ENCODE data around the gene MAML3. TPM values are rescaled to one million over a fixed set of nuclear protein-coding genes. Genes with fewer than 3 reads are reported as not detected.

Gene MAML3
- total RNA-seq, 1 experiment from 2014 or later, result 0.13 TPM

GRCh38 chr4:139774759-139775487, 379.1 kb downstream of the MAML3 start:
- no peak overlapping the region for H3K4me3 ChIP-seq
- DNase-seq, result no peak
- no peaks in the 10 kb centered on the region for H3K36me3 ChIP-seq
- no peaks in the 10 kb centered on the region for H3K27me3 ChIP-seq
- H3K9me3 ChIP-seq, result no peaks in the 10 kb centered on the region

GRCh38 chr4:139773560-139774318, 380.2 kb downstream of the MAML3 start:
- H3K27me3 ChIP-seq, result no peaks in the 10 kb centered on the region
- no peak overlapping the region for H3K4me3 ChIP-seq
- no peak for DNase-seq
- no peaks in the 10 kb centered on the region for H3K36me3 ChIP-seq
- no peaks in the 10 kb centered on the region for H3K9me3 ChIP-seq

GRCh38 chr4:139770361-139770760, 383.6 kb downstream of the MAML3 start:
- no peak for DNase-seq
- H3K4me3 ChIP-seq, result no peak overlapping the region
- H3K36me3 ChIP-seq, result no peaks in the 10 kb centered on the region
- no peaks in the 10 kb centered on the region for H3K27me3 ChIP-seq
- H3K9me3 ChIP-seq, result no peaks in the 10 kb centered on the region

- no peak overlapping the region for H3K4me3 ChIP-seq
- no peaks in the 10 kb centered on the region for H3K27me3 ChIP-seq
- H3K9me3 ChIP-seq, result no peaks in the 10 kb centered on the region
- no peaks in the 10 kb centered on the region for H3K36me3 ChIP-seq
- DNase-seq, result no peak
These were observed 384.6 kb downstream of the MAML3 start for GRCh38 chr4:139769364-139769763.

GRCh38 chr4:139768896-139769295, 385.1 kb downstream of the MAML3 start:
- Histone ChIP-seq H3K9me3 (no peaks in the 10 kb centered on the region), H3K36me3 (no peaks in the 10 kb centered on the region), H3K27me3 (no peaks in the 10 kb centered on the region), H3K4me3 (no peak overlapping the region)
- DNase-seq, result no peak

- Histone ChIP-seq H3K27me3 (no peaks in the 10 kb centered on the region), H3K9me3 (no peaks in the 10 kb centered on the region), H3K4me3 (no peak overlapping the region), H3K36me3 (no peaks in the 10 kb centered on the region)
- no peak for DNase-seq
These were observed 385.6 kb downstream of the MAML3 start for GRCh38 chr4:139768366-139768765.

- Histone ChIP-seq H3K36me3 (no peaks in the 10 kb centered on the region), H3K9me3 (no peaks in the 10 kb centered on the region), H3K27me3 (no peaks in the 10 kb centered on the region), H3K4me3 (no peak overlapping the region)
- no peak for DNase-seq
These were observed 386.4 kb downstream of the MAML3 start for GRCh38 chr4:139767585-139767984.

GRCh38 chr4:139767168-139767567, 386.8 kb downstream of the MAML3 start:
- Histone ChIP-seq H3K27me3 (no peaks in the 10 kb centered on the region), H3K9me3 (no peaks in the 10 kb centered on the region), H3K36me3 (no peaks in the 10 kb centered on the region), H3K4me3 (no peak overlapping the region)
- DNase-seq, result no peak

GRCh38 chr4:139764686-139765310, 389.2 kb downstream of the MAML3 start:
- no peaks in the 10 kb centered on the region for H3K36me3 ChIP-seq
- H3K9me3 ChIP-seq, result no peaks in the 10 kb centered on the region
- no peaks in the 10 kb centered on the region for H3K27me3 ChIP-seq
- no peak overlapping the region for H3K4me3 ChIP-seq
- no peak for DNase-seq

GRCh38 chr4:139764182-139764581, 389.8 kb downstream of the MAML3 start:
- no peak for DNase-seq

GRCh38 chr4:139763672-139764071, 390.3 kb downstream of the MAML3 start:
- no peak overlapping the region for H3K4me3 ChIP-seq
- no peak for DNase-seq
- no peaks in the 10 kb centered on the region for H3K27me3 ChIP-seq

More at GRCh38 chr4:139764182-139764581, 389.8 kb downstream of the MAML3 start:
- Histone ChIP-seq H3K4me3 (no peak overlapping the region), H3K9me3 (no peaks in the 10 kb centered on the region), H3K27me3 (no peaks in the 10 kb centered on the region), H3K36me3 (no peaks in the 10 kb centered on the region)

GRCh38 chr4:139763205-139763604, 390.8 kb downstream of the MAML3 start:
- DNase-seq, result no peak
- Histone ChIP-seq H3K4me3 (no peak overlapping the region), H3K9me3 (no peaks in the 10 kb centered on the region), H3K27me3 (no peaks in the 10 kb centered on the region), H3K36me3 (no peaks in the 10 kb centered on the region)

More at GRCh38 chr4:139763672-139764071, 390.3 kb downstream of the MAML3 start:
- Histone ChIP-seq H3K36me3 (no peaks in the 10 kb centered on the region), H3K9me3 (no peaks in the 10 kb centered on the region)

- Histone ChIP-seq H3K36me3 (no peaks in the 10 kb centered on the region), H3K4me3 (no peak overlapping the region), H3K9me3 (no peaks in the 10 kb centered on the region), H3K27me3 (no peaks in the 10 kb centered on the region)
- DNase-seq, result no peak
These were observed 391.3 kb downstream of the MAML3 start for GRCh38 chr4:139762720-139763119.

GRCh38 chr4:139761461-139761860, 392.5 kb downstream of the MAML3 start:
- H3K9me3 ChIP-seq, result no peaks in the 10 kb centered on the region
- H3K27me3 ChIP-seq, result no peaks in the 10 kb centered on the region
- no peak overlapping the region for H3K4me3 ChIP-seq
- H3K36me3 ChIP-seq, result no peaks in the 10 kb centered on the region
- DNase-seq, result no peak

GRCh38 chr4:139760567-139760966, 393.4 kb downstream of the MAML3 start:
- Histone ChIP-seq H3K4me3 (no peak overlapping the region), H3K27me3 (no peaks in the 10 kb centered on the region), H3K9me3 (no peaks in the 10 kb centered on the region), H3K36me3 (no peaks in the 10 kb centered on the region)
- DNase-seq, result no peak

- Histone ChIP-seq H3K4me3 (no peak overlapping the region), H3K27me3 (no peaks in the 10 kb centered on the region), H3K36me3 (no peaks in the 10 kb centered on the region), H3K9me3 (no peaks in the 10 kb centered on the region)
- no peak for DNase-seq
These were observed 394.9 kb downstream of the MAML3 start for GRCh38 chr4:139759097-139759496.

GRCh38 chr4:139756391-139757180, 397.4 kb downstream of the MAML3 start:
- no peak for DNase-seq
- no peaks in the 10 kb centered on the region for H3K9me3 ChIP-seq
- H3K27me3 ChIP-seq, result no peaks in the 10 kb centered on the region
- no peak overlapping the region for H3K4me3 ChIP-seq
- no peaks in the 10 kb centered on the region for H3K36me3 ChIP-seq
